Type B pancreatic cell (in vitro differentiated cells): ENCODE data around the gene PLA2G12B. TPM values are rescaled to one million over a fixed set of nuclear protein-coding genes. Genes with fewer than 3 reads are reported as not detected.

Source experiments
- DNase-seq: peaks from one replicate; pipeline ENCODE4 v3.0.0; 2021; ENCODE audit warnings: mixed read lengths; ENCODE audit not compliant: unreplicated experiment; ENCODE audit errors: extremely low spot score
- H3K27ac Mint-ChIP-seq: 2 replicates; pipeline ENCODE4 v1.8.0; 2021; ENCODE audit warnings: mild to moderate bottlenecking, mixed read lengths
- H3K27me3 Mint-ChIP-seq: 2 replicates; pipeline ENCODE4 v1.8.0; 2021; ENCODE audit warnings: mixed read lengths
- H3K36me3 Mint-ChIP-seq: 2 replicates; pipeline ENCODE4 v1.8.0; 2021; ENCODE audit warnings: mixed read lengths
- H3K4me1 Mint-ChIP-seq: one replicate; pipeline ENCODE4 v1.8.0; 2021; ENCODE audit warnings: mixed read lengths; ENCODE audit not compliant: unreplicated experiment
- H3K4me3 Mint-ChIP-seq: 2 replicates; pipeline ENCODE4 v1.8.0; 2021; ENCODE audit warnings: mild to moderate bottlenecking, mixed read lengths
- H3K9me3 Mint-ChIP-seq: 2 replicates; pipeline ENCODE4 v1.8.0; 2021; ENCODE audit warnings: mixed read lengths
- total RNA-seq: library from RNA; stranded (reverse); gene quantifications from 2 replicates; pipeline ENCODE4 v1.2.1, GENCODE V29; 2021; ENCODE audit warnings: low replicate concordance
- TF ChIP-seq, protein P1 (sequence below): fragments of 200-600 bp; sonication (generic); conservative IDR thresholded peaks from 2 replicates; pipeline ENCODE4 v1.5.0; 2021; ENCODE audit warnings: antibody characterized with exemption, mild to moderate bottlenecking

Gene PLA2G12B
- total RNA-seq, 1 donor from 2014 or later = 1.2 TPM

DNA sequence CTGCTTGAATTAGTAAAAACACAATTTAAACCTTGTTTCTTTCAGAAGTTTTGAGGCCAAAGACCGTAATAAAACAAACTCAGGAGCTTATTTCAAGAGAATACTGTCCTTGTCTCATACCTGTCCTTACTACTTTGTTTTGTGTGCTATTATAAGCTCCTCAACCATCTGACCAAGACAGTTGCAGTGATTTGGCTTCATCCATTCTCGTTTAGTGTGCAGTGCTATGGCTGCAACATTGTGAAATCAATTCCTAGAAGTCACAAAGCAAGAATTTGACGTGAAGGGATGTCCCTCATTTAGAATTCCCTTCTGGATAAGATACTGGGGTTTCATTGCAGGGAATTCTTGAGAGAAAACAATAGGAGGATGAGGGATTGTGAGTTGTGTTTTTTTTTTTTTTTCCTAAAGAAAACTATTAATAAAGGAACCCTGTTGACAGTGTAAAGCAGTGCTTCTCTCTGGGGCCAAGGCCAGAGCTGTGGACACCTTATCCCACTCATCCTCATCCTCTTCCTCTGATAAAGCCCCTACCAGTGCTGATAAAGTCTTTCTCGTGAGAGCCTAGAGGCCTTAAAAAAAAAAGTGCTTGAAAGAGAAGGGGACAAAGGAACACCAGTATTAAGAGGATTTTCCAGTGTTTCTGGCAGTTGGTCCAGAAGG is 61.3 kb downstream of the PLA2G12B start, which contains the start of gene OIT3:
OIT3 (plus strand) TSS at position 604 of the 663 bp plus-strand sequence. CDS start 60 bp downstream, outside the sequence.
- Mint-ChIP-seq H3K27me3 (no peaks in the 10 kb centered on the region), H3K9me3 (peaks cover 4% of the 10 kb centered on the region), H3K27ac (no peak within 1 kb of the TSS), H3K4me3 (no peak within 1 kb of the TSS), H3K4me1 (no peaks in the 10 kb centered on the region), H3K36me3 (peaks cover 5% of the 10 kb centered on the region)
- TF ChIP-seq, protein P1, sequence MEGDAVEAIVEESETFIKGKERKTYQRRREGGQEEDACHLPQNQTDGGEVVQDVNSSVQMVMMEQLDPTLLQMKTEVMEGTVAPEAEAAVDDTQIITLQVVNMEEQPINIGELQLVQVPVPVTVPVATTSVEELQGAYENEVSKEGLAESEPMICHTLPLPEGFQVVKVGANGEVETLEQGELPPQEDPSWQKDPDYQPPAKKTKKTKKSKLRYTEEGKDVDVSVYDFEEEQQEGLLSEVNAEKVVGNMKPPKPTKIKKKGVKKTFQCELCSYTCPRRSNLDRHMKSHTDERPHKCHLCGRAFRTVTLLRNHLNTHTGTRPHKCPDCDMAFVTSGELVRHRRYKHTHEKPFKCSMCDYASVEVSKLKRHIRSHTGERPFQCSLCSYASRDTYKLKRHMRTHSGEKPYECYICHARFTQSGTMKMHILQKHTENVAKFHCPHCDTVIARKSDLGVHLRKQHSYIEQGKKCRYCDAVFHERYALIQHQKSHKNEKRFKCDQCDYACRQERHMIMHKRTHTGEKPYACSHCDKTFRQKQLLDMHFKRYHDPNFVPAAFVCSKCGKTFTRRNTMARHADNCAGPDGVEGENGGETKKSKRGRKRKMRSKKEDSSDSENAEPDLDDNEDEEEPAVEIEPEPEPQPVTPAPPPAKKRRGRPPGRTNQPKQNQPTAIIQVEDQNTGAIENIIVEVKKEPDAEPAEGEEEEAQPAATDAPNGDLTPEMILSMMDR = no peak
- DNase-seq = no peak

DNA sequence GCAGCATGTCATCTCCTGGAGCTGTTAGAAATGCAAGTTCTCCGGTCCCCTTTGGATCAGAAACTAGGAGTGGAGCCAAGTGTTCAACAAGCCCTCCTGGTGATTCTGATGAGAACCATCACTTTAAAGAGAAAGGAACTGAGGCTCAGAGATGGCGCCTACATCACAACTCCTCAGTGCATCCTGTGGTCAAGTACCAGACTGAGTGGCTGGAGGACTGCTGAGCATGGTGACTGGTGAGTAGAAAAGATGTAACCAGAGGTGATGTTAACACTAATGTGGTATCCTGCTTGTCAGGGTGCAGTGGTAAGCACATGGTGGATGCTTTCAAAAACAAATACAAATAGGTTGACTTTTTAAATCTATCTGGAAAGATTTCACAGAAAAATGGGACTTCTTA is 64.5 kb downstream of the PLA2G12B start:
- DNase-seq = no peak
- H3K4me1 Mint-ChIP-seq = no peaks in the 10 kb centered on the region
- TF ChIP-seq, protein P1 = no peak
- no peak overlapping the region for H3K27ac Mint-ChIP-seq
- H3K36me3 Mint-ChIP-seq = peaks cover 7% of the 10 kb centered on the region
- H3K4me3 Mint-ChIP-seq = no peak overlapping the region
- no peaks in the 10 kb centered on the region for H3K27me3 Mint-ChIP-seq
- peaks cover 4% of the 10 kb centered on the region for H3K9me3 Mint-ChIP-seq

DNA sequence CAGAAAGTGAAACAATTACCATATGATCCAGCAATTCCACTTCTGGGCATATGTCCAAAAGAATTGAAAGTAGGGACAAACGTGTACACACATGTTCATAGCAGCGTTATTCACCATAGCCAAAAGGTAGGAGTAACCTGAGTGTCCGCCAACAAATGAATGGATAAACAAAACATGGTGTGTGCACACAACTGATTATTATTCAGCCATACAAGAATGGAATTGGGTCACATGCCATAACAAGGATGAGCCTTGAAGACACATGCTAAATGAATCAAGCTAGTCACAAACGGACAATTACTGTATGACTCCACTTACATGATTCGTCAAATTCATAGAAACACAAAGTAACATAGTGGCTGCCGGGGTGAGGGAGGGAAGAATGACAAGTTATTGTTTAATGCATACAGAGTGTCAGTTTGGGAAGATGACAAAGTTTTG is 65.2 kb downstream of the PLA2G12B start:
- Mint-ChIP-seq H3K36me3 (peaks cover 7% of the 10 kb centered on the region), H3K27ac (no peak overlapping the region), H3K9me3 (peaks cover 4% of the 10 kb centered on the region), H3K27me3 (no peaks in the 10 kb centered on the region), H3K4me3 (no peak overlapping the region), H3K4me1 (no peaks in the 10 kb centered on the region)
- TF ChIP-seq, protein P1 = no peak
- no peak for DNase-seq

DNA sequence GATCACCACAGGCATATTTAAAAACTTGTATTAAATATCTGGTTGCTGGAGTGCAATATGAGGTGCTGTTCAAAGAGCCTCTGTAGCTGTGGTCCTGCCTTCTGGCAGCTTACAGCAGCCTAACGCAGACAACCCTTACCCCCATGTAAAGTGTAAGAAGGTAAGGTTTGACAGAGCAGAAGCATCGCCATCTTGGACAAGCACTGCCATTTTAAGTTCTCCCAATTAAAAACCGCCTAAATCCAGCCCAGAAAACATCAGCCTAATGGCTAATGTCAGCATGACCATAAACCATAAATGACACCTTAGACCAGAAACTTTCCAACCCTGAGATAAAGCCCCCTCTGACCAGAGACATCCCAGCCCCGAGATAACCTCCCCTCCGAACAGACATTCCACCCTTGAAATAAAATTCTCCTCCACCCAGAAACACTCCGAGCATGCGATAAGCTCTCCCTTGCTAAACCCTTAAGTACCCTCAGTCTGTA is 66.4 kb downstream of the PLA2G12B start:
- Mint-ChIP-seq H3K4me3 (no peak overlapping the region), H3K9me3 (peaks cover 4% of the 10 kb centered on the region), H3K27me3 (no peaks in the 10 kb centered on the region), H3K27ac (no peak overlapping the region), H3K36me3 (peaks cover 14% of the 10 kb centered on the region), H3K4me1 (no peaks in the 10 kb centered on the region)
- no peak for DNase-seq
- TF ChIP-seq, protein P1 = no peak

DNA sequence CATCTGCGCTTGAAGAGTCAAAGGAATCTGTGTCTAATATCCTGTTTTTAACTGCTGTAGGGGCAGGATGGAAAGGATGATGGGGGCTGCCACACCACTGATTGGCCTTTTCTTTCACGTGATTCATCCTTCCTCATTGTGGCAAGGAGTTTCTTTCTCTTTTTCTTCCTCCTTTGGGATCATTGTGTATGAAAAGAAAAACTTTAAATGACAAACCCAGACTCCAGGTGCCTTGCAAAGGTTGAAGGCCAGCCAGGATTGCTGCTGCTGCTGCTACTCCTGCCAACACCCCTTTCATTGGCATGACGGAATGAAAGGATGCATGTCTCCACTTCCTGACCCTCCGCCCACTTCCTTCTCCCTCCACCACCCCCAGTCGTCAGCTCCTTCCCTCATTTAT is 67.6 kb downstream of the PLA2G12B start:
- Mint-ChIP-seq H3K4me3 (no peak overlapping the region), H3K27me3 (no peaks in the 10 kb centered on the region), H3K27ac (no peak overlapping the region), H3K9me3 (peaks cover 4% of the 10 kb centered on the region), H3K36me3 (peaks cover 20% of the 10 kb centered on the region), H3K4me1 (no peaks in the 10 kb centered on the region)
- DNase-seq = no peak
- TF ChIP-seq, protein P1 = no peak
